ENCODE data around the gene MOB3B. TPM values are rescaled to one million over a fixed set of nuclear protein-coding genes. Genes with fewer than 3 reads are reported as not detected.

MOB3B gene
- total and polyA plus RNA-seq, 10 of the 15 experiments (the other 5 are each of a cell fraction or from before 2014, with no cell fraction given) = 0.44 to 2.7 (median 0.91) TPM

DNA sequence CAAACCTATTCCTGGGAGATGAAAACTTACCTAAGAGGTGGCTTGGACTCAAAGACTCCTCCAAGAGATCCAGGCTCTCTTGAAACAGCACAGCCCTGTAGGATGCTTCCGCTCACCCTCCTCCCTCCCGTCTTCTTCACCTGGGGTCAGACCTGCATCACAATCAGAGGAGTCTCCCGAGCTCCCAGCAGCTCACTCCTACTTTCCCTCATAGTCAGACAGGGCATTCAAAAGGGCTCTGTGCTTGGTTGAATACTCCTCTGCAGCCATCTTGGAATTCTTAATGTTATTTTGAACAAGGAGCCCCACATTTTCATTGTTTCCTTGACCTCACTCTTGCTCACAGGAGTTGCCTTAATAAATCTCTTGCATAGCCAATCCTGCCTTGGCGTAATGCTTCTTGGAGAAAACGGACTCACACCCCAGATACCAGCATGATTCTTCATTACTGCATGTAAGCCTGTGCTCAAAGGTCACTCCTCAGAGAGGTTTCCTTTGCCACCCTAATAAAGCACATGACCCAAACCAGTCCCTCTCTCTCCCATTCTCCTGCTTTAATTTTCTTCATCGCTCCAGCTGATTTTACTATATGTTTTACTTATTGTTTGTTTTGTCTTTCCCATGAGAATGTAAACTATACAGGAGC is 52.6 kb downstream of the MOB3B start:
- Histone ChIP-seq H3K27ac (ENCODE audit: control insufficient read depth, insufficient read depth) (no peak overlapping the region), H3K9ac (ENCODE audit: control insufficient read depth, insufficient read depth, low read length) (no peak overlapping the region), H3K36me3 (ENCODE audit: control insufficient read depth in 2 of 2, insufficient read depth in 2 of 2, low read length in 1 of 2) (no peaks in the 10 kb centered on the region; a peak in 1 of 4 replicates), H3K79me2 (ENCODE audit: control insufficient read depth, insufficient read depth, low read length) (no peaks in the 10 kb centered on the region), H3K27me3 (replicated peaks in 1 of 2; ENCODE audit: control insufficient read depth in 2 of 2, insufficient read depth in 2 of 2, low read length in 1 of 2) (no peaks in the 10 kb centered on the region), H3K4me3 (no peak overlapping the region), H3K4me1 (ENCODE audit: control insufficient read depth, insufficient read depth, low read length) (no peaks in the 10 kb centered on the region), H4K20me1 (ENCODE audit: control insufficient read depth, insufficient read depth) (no peaks in the 10 kb centered on the region), H2AFZ (ENCODE audit: control insufficient read depth, low read depth, low read length) (no peak overlapping the region), H3K4me2 (ENCODE audit: control insufficient read depth, insufficient read depth) (no peak overlapping the region), H3K9me3 (replicated peaks; ENCODE audit: control insufficient read depth, insufficient read depth, low read length) (peaks cover 2% of the 10 kb centered on the region; the same call in 1 of the 3 replicates)
- no peak for TF ChIP-seq POLR2AphosphoS2 (IDR thresholded peaks at IDR 0.05; ENCODE audit: low read depth, low read length)
- TF ChIP-seq SUZ12 (IDR thresholded peaks at IDR 0.05; ENCODE audit: unreplicated experiment) = no peak
- TF ChIP-seq TCF12 (IDR thresholded peaks at IDR 0.05; ENCODE audit: low read depth, low read length) = no peak
- no peak for TF ChIP-seq CHD4 (IDR thresholded peaks at IDR 0.05)
- FAIRE-seq = no peak
- intact Hi-C loops (cut with micrococcal nuclease; ENCODE audit: unreplicated experiment) (no loop called here), in situ Hi-C loops (cut with MboI) (no loop called here)
- ChIA-PET RAD21 (ENCODE audit: unreplicated experiment) (no interaction called here), CTCF (no interaction called here), SMC1A (ENCODE audit: uncharacterized antibody, unreplicated experiment) (interaction anchor here (0.7 to 1.2 kb wide), 2 partner anchors 9 to 16 kb away, joined by 3 read pairs; no protein-coding TSS in a partner anchor), POLR2A (no interaction called here)
- 79% methylated on average over 6 of the region's 6 CpGs for WGBS (ENCODE audit: insufficient coverage, insufficient replicate concordance, low lambda C conversion rate, missing lambda C conversion rate)
- DNase-seq (ENCODE audit: low read depth, low spot score) = no peak
- BruUV-seq (replicated peaks) = no TSS peak
- no peak for ATAC-seq

DNA sequence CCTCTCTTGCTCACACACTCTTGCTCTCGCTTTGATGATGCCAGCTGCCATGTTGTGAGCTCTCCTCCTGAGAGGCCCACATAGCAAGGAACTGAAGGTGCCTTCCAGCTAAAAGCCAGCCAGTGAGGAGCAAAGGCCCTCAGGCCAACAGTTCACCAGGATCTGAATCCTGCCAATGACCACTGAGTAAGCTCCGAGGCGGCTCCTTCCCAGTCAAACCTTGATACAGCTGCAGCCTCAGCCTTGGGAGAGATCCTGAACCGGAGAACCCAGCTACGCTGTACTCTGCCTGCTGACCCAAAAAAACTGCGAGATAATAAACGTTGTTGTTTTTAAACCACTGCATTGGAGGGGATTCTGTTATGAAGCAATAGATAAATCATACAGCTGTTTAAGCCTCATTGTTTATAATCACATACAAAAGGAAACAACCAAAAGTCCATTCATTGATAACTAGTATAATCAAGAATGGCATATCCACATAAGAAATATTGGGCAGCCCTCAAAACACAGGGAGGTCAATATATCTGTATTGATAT is 54.5 kb downstream of the MOB3B start:
- peaks cover 2% of the 10 kb centered on the region; the same call in 1 of the 3 replicates for H3K9me3 ChIP-seq (replicated peaks; ENCODE audit: control insufficient read depth, insufficient read depth, low read length)
- no peak overlapping the region for H3K9ac ChIP-seq (ENCODE audit: control insufficient read depth, insufficient read depth, low read length)
- 75% methylated on average over 7 of the region's 7 CpGs for WGBS (ENCODE audit: insufficient coverage, insufficient replicate concordance, low lambda C conversion rate, missing lambda C conversion rate)
- DNase-seq (ENCODE audit: low read depth, low spot score) (no peak), ATAC-seq (no peak), FAIRE-seq (no peak)
- H3K4me2 ChIP-seq (ENCODE audit: control insufficient read depth, insufficient read depth) = no peak overlapping the region
- BruUV-seq (replicated peaks) = no TSS peak
- RAD21 ChIA-PET (ENCODE audit: unreplicated experiment) = no interaction called here
- intact Hi-C loops (cut with micrococcal nuclease; ENCODE audit: unreplicated experiment) (no loop called here), in situ Hi-C loops (cut with MboI) (no loop called here)
- H4K20me1 ChIP-seq (ENCODE audit: control insufficient read depth, insufficient read depth) = no peaks in the 10 kb centered on the region
- H3K27me3 ChIP-seq (replicated peaks in 1 of 2; ENCODE audit: control insufficient read depth in 2 of 2, insufficient read depth in 2 of 2, low read length in 1 of 2) = no peaks in the 10 kb centered on the region
- no peaks in the 10 kb centered on the region for H3K4me1 ChIP-seq (ENCODE audit: control insufficient read depth, insufficient read depth, low read length)
- CTCF ChIA-PET = interaction anchor here (0.5 to 3.7 kb wide), 4 partner anchors 10 to 444 kb away, joined by 3 to 20 read pairs (median 4); no protein-coding TSS in a partner anchor
- POLR2A ChIA-PET = interaction anchor here (1.5 kb wide), 1 partner anchor 10 kb away, joined by 4 read pairs; no protein-coding TSS in a partner anchor
- no peaks in the 10 kb centered on the region for H3K79me2 ChIP-seq (ENCODE audit: control insufficient read depth, insufficient read depth, low read length)
- H3K27ac ChIP-seq (ENCODE audit: control insufficient read depth, insufficient read depth) = no peak overlapping the region
- SMC1A ChIA-PET (ENCODE audit: uncharacterized antibody, unreplicated experiment) = interaction anchor here (1.1 to 2.4 kb wide), 3 partner anchors 10 to 52 kb away, joined by 3 to 8 read pairs (median 6); no protein-coding TSS in a partner anchor
- no peaks in the 10 kb centered on the region; a peak in 1 of 4 replicates for H3K36me3 ChIP-seq (ENCODE audit: control insufficient read depth in 2 of 2, insufficient read depth in 2 of 2, low read length in 1 of 2)
- H3K4me3 ChIP-seq = no peak overlapping the region
- no peak overlapping the region for H2AFZ ChIP-seq (ENCODE audit: control insufficient read depth, low read depth, low read length)
- no peak for TF ChIP-seq ZZZ3 (IDR thresholded peaks at IDR 0.05; ENCODE audit: control insufficient read depth, insufficient read length, low read depth)
- TF ChIP-seq SIN3A (IDR thresholded peaks at IDR 0.05; ENCODE audit: low read depth, low read length) = no peak
- no peak for TF ChIP-seq SP1 (IDR thresholded peaks at IDR 0.05; ENCODE audit: low read depth, low read length)
- TF ChIP-seq GABPA (IDR thresholded peaks at IDR 0.05; ENCODE audit: low read depth) = no peak
- no peak for TF ChIP-seq IRF4 (IDR thresholded peaks at IDR 0.05; ENCODE audit: low read depth, low read length)
- no peak for TF ChIP-seq SUZ12 (IDR thresholded peaks at IDR 0.05; ENCODE audit: unreplicated experiment)
- TF ChIP-seq PBX3 (IDR thresholded peaks at IDR 0.05; ENCODE audit: insufficient replicate concordance, low read depth, low read length) = no peak
- TF ChIP-seq CBFB (IDR thresholded peaks at IDR 0.05; ENCODE audit: low read depth) = no peak
- no peak for TF ChIP-seq RELA (IDR thresholded peaks at IDR 0.05; ENCODE audit: borderline replicate concordance, partially characterized antibody)
- TF ChIP-seq POLR2A (IDR thresholded peaks at IDR 0.05; ENCODE audit: low read depth, low read length) = no peak
- TF ChIP-seq, protein P1, sequence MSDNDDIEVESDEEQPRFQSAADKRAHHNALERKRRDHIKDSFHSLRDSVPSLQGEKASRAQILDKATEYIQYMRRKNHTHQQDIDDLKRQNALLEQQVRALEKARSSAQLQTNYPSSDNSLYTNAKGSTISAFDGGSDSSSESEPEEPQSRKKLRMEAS (IDR thresholded peaks at IDR 0.05; ENCODE audit: low read depth, low read length) = no peak
- TF ChIP-seq IRF5 (IDR thresholded peaks at IDR 0.05; ENCODE audit: borderline replicate concordance) = no peak
- TF ChIP-seq SIX5 (IDR thresholded peaks at IDR 0.05; ENCODE audit: low read depth, low read length, severe bottlenecking) = no peak

All from GM12878 (cell line).